HG02981 (cell line): ENCODE results near the gene TKFC.

Experiments
- ATAC-seq: cut with Tn5 transposase; IDR thresholded peaks from one replicate; pipeline ENCODE4 v1.9.1; 2021; ENCODE audit warnings: mild to moderate bottlenecking, moderate library complexity; ENCODE audit not compliant: unreplicated experiment

TKFC gene

DNA sequence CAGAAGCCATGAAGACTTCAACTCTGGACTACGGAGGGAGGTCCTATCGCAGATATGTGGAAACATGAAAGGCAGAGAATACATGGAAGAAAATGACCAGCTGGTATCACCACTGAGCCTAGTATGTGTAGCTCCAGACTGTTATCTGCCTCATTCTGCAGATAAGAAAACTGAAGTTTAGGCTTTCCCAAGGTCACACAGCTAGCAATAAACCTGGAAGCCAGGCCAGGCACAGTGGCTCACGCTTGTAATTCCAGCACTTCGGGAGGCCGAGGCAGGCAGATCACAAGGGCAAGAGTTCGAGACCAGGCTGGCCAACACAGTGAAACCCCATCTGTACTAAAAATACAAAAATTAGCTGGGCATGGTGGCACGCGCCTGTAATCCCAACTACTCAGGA is 22.3 kb upstream of the TKFC start:
- no peak for ATAC-seq

DNA sequence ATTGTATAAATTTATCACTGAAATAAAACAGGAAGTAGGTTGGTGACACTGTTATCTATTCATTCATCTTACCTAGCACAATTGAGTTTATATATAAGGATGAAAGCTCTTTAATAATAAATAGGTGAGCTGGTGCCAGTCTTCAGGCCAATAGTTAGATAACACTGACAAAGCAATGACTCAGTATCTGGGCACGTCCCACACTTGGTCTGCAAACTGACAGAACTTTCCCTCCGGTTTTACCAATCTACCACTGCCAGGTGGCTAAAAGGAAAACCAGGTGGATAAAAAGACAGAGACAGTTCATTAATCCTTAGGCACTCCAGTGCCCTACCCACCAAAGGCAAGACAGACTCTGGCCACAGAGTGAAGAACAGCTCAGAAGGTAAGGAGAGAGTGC is 17.8 kb upstream of the TKFC start:
- ATAC-seq = no peak

DNA sequence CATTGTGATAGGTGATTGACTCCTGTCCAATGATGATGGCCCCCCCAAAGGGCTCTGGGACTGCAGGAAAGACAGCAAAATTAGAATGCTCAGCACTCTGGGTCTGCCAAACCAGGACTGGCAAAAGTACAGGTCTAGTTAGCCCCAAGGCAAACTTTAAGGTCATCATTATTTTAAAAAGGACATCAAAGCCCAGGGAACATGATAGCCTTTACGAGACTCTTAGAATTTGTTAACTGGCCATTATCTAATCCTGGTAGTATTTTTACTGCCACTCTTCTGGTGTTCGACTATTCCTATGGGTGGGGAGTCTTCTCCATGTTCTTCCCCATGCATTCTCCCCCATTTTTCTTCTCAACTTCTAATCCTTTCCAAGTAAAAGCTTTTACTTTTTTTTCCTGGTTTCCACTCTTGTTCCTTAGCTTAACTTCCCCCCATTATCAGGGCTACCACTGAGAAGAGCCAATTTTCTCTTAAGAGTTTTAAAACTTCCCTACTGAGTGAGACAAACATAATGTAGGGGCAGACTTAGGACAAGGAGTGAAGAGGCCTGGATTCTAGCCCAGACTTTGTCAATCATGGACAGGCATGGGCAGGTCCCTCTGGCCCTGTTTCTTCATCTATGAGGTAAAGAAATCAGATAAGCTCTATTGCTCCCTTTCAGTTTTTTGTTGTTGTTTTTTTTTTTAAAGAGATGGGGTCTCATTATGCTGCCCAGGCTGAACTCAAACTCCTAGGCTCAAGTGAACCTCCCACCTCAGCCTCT is 7.2 kb upstream of the TKFC start:
- no peak for ATAC-seq

DNA sequence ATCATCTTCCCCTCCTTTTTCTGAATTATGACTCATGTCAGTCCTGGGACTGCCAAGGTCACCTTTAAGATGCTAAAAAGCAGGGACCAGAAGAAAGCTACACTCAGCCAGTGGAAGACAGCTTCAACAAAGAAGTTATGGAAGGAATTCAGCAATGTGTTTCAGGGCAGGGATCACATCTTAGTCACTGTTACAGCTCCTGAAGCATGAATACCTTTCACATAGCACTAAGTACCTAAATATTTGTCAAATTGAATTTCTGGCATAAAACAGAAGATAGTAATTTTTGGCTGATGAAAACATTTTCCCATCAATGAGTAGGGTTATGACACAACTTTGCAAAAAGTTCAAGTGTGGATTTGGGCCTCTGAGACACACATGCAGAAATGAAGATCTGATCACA is 5.4 kb upstream of the TKFC start:
- ATAC-seq = no peak

DNA sequence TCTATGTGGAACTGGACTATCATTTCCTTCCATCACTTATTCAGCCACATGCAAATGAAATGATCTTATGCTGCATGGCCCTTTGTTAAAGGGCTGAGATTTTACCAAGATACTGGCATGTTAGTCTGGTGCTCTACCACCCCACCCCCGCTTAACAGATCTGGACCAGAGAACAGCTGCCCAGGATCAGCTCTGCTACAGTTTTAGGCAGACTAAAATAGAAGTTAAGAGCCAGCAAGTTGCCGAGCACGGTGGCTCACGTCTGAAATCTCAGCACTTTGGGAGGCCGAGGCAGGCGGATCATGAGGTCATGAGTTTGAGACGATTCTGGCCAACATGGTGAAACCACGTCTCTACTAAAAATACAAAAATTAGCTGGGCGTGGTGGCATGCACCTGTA is 4.7 kb upstream of the TKFC start:
- no peak for ATAC-seq

DNA sequence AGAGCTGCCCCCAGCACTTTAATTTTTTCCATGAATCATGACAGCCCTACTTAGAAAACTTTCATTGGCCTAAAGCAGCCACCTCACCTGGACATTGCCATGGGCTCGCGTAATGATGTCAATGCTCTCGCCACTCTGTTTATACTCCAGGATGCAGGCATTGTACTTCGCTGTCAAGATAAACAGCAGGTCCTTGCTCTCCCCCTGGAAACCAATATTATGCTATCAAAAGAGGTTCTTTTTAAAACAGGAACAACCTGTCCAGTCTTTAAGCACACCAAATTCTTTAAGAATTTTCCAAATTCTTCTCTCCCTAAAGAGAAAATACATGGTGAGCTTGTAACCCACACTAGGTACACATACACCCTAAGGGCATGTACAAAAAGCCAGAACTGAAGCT is 3.2 kb upstream of the TKFC start:
- no peak for ATAC-seq

DNA sequence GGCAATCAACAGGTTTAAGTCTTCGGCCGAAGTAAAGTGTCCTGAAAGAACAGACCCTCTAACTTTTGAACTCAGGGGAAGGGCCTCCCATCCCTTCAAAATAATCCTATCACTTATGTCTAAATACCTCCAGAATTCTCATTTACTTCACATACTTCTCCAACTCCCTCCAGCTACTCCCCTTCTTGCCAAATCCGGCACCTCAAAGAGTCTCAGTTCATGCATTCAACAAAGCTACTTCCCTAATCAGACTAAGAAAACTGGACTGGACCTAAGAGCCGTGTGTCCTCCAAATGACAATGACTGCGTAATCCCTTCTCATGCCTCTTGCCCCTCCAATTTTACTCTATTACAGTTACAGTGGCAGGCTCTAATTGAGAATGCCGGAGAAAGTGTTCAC is 1.4 kb upstream of the TKFC start:
- ATAC-seq = no peak

DNA sequence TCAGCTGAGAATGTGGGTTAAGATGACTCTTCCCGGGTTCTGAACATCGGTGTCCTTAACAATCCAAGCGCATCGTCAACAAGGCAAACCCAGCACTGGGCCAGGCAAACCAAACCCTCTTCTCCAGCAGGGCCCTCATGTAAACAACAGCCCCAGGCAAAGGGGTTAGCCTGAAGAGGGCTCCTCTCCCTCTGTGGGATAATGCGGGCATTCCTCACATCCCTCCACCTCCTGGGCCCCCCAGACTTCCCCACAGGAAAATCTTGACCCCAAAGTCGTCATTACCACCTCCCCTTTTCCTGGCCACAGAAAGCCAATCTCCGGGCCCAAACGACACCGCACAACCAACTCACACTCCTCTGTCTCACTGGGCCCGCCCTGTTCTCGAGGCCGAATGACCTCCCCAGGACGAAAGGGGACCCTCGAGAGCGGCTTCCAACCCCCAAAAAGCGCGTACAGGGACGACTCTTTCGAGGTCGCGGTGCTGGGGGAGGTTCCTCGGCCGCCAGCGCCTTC is 689 bp upstream of the TKFC start:
- no peak for ATAC-seq

DNA sequence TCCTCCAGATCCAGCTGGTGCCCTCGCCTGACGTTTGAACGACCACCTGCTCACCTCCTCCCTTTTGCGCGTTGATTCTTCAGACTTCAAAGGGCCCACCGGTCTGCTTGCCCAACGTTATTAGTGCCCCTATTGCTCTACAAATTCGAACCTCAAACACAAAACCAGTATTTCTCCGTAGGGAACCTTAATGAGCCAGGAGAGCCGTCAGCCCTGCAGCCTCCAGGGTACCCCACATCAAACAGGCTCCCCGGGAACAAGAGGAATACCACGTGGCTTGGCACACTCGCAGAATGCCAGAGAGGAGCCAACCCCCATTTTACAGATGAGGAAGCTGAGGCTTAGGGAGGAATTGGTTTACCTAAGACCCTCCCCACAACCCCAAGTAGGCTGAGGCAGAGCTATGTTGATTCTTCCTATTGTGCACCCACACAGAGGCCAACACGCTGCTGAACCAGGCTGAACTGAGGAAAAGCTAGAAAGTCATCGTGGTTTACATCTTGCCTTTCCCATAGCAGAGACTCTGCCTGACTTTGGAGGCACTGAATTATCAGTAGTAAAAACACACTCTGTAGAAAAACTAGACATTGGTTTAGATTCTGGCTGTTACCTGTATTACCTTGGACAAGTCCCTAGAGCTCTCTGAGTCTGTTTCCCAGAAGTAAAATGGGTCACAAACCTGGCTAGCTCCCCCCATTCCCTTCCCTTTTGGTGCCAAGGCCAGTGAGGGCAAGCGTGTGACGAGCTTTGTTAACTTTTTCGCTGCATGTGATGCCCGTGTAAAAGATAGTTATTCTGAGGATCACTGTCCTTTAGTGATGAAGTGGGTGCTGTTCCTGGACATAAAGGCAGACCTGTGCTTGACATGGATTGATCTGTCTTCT is 764 bp downstream of the TKFC start:
- ATAC-seq = peak; percentile 7

DNA sequence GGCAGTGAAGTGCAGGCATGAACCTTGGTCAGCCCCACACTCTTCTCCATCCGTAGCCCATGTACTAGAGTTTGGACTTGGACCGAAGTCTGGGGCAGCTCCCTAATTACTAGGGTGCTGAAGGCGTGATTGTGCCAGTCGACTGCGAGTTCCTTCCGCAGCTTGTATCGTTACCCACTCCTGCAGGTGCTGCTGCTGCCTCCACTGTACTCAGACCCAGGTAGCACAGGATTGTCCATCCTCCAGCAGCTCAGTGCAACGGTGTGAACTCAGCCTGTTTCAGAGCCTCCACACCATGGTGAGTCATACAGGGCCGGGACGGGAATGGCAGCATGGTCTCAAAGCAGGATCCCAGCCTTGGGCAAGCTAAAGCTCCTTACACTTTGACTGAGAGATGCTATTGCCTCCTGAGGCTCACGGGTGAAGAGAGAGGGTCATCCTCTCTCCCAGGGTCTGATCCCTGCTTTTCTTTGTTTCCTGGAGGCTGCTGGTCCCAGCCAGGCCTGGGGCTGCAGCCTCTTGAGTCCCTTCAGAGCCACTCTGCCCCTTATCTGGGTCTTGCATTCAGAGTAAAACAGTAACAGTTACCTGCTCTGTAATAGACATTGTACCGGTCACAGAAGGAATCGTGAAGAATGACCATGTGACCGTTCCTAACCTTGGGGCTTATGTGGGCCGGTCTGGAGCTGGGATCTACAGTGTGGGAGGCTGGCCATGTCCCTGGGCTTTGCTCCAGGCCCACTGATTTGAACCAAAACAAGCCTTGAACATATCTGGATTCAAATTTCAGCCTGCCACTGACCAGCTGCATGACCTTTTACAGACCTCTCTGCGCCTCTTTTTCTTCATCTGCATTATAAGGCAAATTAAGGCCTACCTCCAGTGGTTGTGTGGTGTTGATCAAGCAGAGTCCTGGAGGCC is 1.7 kb downstream of the TKFC start:
- no peak for ATAC-seq

DNA sequence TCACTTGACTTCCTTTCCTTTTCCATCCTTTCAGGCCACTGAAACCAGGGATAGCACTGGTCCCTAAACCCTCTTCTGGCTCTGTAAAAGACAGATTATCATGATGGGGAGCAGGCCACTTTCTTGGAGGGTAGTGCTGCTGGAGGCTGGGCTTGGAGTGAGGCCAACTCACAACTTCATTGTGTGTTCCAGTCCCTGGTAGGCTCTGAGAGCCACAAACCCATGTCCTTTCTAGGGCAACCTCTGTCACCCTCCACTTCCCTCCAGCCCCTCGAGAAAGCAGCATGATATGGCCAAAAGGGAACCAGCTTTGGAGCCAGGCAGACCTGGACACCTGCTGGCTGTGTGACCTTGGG is 2.3 kb downstream of the TKFC start:
- no peak for ATAC-seq

DNA sequence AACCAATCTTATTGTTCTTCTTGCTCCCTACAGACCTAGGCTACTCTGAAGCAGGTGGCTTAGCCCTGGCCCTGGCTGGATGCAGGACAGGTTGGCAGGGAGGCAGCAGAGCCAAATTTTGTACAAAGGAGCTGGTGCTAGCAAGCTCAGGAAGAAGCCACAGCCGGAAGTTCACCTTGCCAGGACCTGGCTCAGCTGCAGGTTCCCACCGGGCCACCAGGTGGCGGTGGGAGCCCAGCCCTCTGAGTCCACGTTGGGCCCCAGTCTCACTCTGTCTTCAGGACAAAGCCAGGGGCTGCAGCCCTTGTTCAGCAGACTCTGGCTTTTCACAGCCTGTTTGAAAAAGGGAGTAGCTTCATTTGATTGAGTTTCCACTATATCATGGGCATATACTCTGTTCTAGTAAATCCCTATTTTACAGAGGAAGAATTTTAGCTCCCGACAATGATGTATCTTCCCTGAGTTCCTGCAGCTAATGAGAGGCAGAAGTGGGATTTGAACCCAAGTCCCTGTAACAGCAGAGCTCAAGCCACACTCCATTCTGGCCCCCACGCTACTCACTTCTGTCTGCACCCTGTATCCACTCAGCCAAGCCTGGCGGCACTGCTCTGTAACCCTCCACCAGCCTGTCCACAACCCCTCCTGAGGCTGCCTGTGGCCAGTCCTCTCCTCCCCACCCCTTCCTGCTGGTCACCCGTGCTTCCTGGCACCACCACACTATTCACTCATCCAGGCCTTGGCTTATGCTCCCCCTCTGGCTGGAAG is 3.3 kb downstream of the TKFC start:
- peak; percentile 49 for ATAC-seq

DNA sequence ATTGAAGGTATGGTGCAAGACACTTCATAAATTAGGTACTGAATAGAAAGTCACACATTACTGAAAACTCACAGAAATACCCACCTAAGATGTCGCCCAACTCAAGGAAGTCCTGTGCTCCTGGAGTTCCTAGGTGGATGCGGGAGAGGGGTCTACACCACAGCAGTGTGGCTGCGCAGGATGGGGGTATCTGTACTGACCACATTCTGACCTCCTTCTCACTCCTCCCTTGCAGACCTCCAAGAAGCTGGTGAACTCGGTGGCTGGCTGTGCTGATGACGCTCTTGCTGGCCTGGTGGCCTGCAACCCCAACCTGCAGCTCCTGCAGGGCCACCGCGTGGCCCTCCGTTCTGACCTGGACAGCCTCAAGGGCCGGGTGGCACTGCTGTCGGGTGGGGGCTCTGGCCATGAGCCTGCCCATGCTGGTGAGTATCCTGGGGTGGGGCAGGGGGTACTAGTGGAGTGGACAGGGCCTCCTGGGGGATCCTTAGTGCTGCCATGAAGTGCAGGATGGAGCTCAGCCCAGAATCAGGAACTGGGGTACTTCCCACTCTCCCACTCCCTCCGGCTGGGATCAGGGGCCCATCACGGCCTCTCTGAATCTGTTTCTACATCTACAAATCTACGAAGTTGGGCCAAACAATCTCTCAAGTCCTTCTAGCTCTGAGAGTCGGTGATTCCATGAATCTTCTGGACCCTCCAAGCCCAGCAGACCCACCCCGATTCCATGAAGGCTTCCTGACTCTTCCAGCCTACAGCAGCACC is 4.9 kb downstream of the TKFC start:
- no peak for ATAC-seq

DNA sequence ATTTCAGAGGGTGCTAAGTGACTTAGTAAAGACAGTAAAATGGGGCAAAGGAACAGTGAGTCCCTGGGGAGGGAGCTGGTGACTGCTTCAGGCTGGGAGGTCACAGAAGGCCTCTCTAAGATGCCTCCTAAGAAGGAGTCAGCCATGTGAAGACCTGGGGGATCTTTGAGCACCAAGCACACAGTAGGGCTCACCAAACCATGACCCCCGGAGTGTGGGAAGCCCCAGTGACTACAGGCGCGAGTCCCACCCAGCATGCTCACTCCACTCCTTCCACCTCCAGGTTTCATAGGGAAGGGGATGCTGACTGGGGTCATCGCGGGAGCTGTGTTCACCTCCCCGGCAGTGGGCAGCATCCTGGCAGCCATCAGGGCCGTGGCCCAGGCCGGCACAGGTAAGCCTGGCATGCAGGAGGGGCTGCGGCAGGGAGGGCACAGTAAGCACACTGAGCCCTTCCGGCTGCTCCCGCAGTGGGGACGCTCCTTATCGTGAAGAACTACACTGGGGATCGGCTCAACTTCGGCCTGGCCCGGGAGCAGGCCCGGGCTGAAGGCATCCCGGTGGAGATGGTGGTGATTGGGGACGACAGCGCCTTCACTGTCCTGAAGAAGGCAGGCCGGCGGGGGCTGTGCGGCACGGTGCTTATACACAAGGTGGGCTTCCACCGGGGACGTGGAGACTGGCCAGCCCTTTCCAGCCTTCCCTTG is 5.9 kb downstream of the TKFC start:
- ATAC-seq = no peak

DNA sequence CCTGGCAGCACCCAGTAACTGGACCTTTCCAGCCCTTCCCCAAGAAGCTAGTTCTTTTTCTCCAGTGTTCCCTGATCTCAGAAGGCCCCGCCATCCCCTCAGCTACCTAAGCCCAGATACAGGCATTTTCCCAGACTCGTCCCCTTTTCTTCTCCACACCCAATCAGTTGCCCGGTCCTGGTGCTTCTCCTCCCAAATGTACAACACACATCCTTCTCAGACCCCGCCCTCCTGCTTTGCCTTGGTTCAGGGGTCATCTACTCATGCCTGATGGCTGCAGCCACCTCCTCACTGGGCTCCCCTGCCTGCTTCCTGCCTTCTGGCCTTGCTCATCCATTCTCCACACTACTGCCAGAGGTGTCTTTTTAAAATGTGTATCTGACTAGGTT is 6.5 kb downstream of the TKFC start:
- ATAC-seq = no peak

DNA sequence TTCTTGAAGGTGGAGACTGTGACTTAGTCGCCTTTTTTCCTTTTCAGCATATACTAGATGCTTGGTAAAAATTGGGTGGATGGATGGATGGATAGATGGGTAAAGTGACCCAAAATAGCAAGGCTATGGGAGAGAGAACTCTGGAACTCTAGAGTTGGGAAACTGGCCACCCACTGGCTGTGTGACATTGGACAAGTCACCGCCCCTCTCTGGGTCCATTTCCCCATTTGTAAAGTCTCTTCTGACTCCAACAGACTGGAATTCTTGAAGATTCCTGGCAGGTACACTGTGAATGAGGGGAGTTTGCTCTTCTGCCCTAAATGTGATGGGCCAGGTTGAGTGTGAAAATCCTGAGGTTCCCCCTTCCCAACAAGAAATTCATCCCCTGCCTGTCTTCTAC is 8.0 kb downstream of the TKFC start:
- no peak for ATAC-seq

DNA sequence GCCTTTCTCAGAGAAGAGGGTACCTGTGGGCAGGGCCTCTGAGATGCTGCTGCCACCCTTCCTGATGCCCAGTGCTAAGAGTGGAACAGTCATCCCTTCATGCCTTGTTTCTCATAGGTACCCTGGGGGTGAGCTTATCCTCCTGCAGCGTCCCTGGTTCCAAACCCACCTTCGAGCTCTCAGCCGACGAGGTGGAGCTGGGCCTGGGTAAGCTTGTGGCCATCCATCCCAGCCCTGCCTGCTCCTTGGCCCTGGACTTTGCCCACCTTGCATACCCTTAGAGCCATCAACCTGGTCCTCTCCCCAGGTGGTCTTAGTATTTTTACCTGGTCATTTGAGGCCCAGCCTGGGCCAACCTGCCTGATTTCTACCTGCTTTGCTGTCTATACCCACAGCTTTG is 8.7 kb downstream of the TKFC start:
- no peak for ATAC-seq

DNA sequence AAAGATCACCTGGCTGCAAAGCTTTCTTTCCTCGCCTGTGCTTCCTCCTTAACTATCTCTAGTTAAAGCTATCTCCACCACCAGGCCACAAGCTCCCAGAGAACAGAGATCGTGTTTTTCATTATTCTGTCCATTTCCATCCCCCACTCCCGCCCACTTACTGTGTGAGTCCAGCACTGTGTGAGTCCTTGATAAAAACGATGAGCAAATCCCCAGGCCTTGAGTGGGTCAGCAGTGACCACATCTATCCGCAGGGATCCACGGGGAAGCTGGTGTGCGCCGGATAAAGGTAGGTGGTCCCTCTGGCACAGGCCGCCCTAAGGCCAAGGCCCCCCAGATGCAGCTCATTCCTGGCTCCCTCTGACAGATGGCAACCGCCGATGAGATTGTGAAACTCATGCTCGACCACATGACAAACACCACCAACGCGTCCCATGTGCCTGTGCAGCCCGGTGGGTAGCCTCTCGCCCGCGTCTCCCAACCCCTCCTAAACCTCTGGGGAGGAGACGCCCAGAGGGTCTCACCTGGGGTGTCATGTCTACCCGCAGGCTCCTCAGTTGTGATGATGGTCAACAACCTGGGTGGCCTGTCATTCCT is 9.3 kb downstream of the TKFC start:
- ATAC-seq = no peak
